Transverse colon (tissue), 4 donors: ENCODE data around the gene WBP1L. TPM values are rescaled to one million over a fixed set of nuclear protein-coding genes. Genes with fewer than 3 reads are reported as not detected.

Experiments
- DNase-seq: peaks from one replicate; pipeline ENCODE4 v3.0.0-alpha.2; 2019
- H3K27ac ChIP-seq, 4 donors: fragments of 200-600 bp; sonication (generic); 2 replicates each; pipeline ENCODE4 v1.5.1; 2016 to 2018; ENCODE audit warnings: inconsistent platforms in 4 of 4
- H3K27me3 ChIP-seq: fragments of 200-600 bp; sonication (generic); 2 replicates; pipeline ENCODE4 v1.5.1; 2017; ENCODE audit warnings: inconsistent platforms
- H3K36me3 ChIP-seq, 4 donors: fragments of 200-600 bp; sonication (generic); 2 replicates each; pipeline ENCODE4 v1.5.1; 2017 to 2019; ENCODE audit warnings: inconsistent platforms in 4 of 4
- H3K4me1 ChIP-seq, 4 donors: fragments of 200-600 bp; sonication (generic); 2 replicates each; pipeline ENCODE4 v1.5.1; 2017 to 2020; ENCODE audit warnings: inconsistent platforms in 4 of 4
- H3K4me3 ChIP-seq, 4 donors: fragments of 200-600 bp; sonication (generic); 1 replicate in 1 of 4; 2 replicates in 3 of 4; pipeline versions ENCODE4 v1.5.1 to v1.6.1; 2017 to 2019; ENCODE audit warnings: inconsistent platforms in 4 of 4
- H3K9me3 ChIP-seq, 2 donors: fragments of 200-600 bp; sonication (generic); 2 replicates each; pipeline ENCODE4 v1.5.1; 2017 to 2019; ENCODE audit warnings: inconsistent platforms in 2 of 2
- EP300 ChIP-seq: sonication (generic); formaldehyde crosslinking; IDR thresholded peaks from one replicate; pipeline ENCODE4 v1.6.1; 2017; ENCODE audit warnings: antibody characterized with exemption, low read depth
- POLR2A ChIP-seq: fragments of 450-650 bp; IDR thresholded peaks from one replicate; pipeline ENCODE4 v1.6.1; 2016; ENCODE audit warnings: antibody characterized with exemption, mild to moderate bottlenecking, moderate library complexity
- POLR2AphosphoS5 ChIP-seq, 3 donors: sonication (generic); formaldehyde crosslinking; IDR thresholded peaks; one replicate each; pipeline ENCODE4 v1.6.1; 2016; ENCODE audit warnings: antibody characterized with exemption in 3 of 3
- WGBS, 2 donors: methylation state at CpG; one replicate each; pipeline ENCODE4 v1.1.5; 2018; ENCODE audit warnings: low coverage in 1 of 2; 5-methylcytosine and 5-hydroxymethylcytosine counted together
- in situ Hi-C, 4 donors: fragments of 200-750 bp; cut with MboI; loops; one replicate each; pipeline versions ENCODE4 v1.15.0 to v1.15.1; 2017; ENCODE audit warnings: low sequenced_read_pairs in 3 of 4, low pct_ligation_motif_present in 1 of 4, low pct_unique_long_range_greater_than_20kb in 1 of 4
- intact Hi-C: fragments of 100-400 bp; cut with DNase I; formaldehyde crosslinking; loops from one replicate; pipeline ENCODE4 v1.15.1; 2023; ENCODE audit warnings: low total_unique reads
- total RNA-seq, 4 donors: library from RNA; depleted of rRNA; stranded (reverse); fragments of >200 nt; gene quantifications; one replicate each; pipeline ENCODE4 v1.1.0, GENCODE V29; 2016
- TF ChIP-seq, protein P1 (sequence below), 5 experiments: fragments of 200-600 bp in 3 of 5; fragments of 450-650 bp in 2 of 5; sonication (generic) in 3 of 5; IDR thresholded peaks; 1 replicate in 2 of 5; 2 replicates in 3 of 5; pipeline ENCODE4 v1.5.1; 2016 to 2017; ENCODE audit warnings: antibody characterized with exemption in 5 of 5, inconsistent platforms in 3 of 5, mild to moderate bottlenecking in 2 of 5, moderate library complexity in 1 of 5

WBP1L gene
- total RNA-seq, 4 donors from 2014 or later = 68.9 to 168 (median 129) TPM

DNA sequence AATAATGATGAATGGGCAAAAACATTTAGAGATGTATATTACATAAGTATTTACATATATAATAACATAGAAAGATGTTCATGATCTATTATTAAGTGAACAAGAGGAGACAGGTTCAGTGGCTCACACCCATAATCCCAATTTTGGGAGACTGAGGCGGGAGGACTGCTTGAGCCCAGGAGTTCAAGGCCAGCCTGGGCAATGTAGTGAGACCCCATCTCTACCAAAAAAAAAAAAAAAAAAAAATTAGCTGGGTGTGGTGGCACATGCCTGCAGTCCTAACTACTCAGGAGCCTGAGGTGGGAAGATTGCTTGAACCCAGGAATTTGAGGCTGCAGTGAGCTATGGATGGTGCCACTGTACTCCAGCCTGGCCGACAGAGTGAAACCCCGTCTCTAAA lies 42.0 kb upstream of the WBP1L start:
- Histone ChIP-seq H3K27me3 (no peaks in the 10 kb centered on the region), H3K4me3 (no peak overlapping the region), H3K4me1 (no peaks in the 10 kb centered on the region), H3K36me3 (peaks cover 0 to 10% (median 3%) of the 10 kb centered on the region in 4 donors), H3K27ac (no peak overlapping the region), H3K9me3 (no peaks in the 10 kb centered on the region)
- intact Hi-C loops (loop anchor here (1.0 kb wide), 1 partner anchor 36 kb away; no protein-coding TSS in a partner anchor), in situ Hi-C loops (no loop called here)
- TF ChIP-seq EP300 = no peak
- TF ChIP-seq POLR2A = no peak
- no peak for TF ChIP-seq POLR2AphosphoS5 (IDR thresholded peaks at IDR 0.05)
- TF ChIP-seq, protein P1, sequence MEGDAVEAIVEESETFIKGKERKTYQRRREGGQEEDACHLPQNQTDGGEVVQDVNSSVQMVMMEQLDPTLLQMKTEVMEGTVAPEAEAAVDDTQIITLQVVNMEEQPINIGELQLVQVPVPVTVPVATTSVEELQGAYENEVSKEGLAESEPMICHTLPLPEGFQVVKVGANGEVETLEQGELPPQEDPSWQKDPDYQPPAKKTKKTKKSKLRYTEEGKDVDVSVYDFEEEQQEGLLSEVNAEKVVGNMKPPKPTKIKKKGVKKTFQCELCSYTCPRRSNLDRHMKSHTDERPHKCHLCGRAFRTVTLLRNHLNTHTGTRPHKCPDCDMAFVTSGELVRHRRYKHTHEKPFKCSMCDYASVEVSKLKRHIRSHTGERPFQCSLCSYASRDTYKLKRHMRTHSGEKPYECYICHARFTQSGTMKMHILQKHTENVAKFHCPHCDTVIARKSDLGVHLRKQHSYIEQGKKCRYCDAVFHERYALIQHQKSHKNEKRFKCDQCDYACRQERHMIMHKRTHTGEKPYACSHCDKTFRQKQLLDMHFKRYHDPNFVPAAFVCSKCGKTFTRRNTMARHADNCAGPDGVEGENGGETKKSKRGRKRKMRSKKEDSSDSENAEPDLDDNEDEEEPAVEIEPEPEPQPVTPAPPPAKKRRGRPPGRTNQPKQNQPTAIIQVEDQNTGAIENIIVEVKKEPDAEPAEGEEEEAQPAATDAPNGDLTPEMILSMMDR (IDR thresholded peaks at IDR 0.05) = no peak
- no peak for DNase-seq
- WGBS, 2 donors = 98 to 100% methylated on average over 3 of the region's 3 CpGs

DNA sequence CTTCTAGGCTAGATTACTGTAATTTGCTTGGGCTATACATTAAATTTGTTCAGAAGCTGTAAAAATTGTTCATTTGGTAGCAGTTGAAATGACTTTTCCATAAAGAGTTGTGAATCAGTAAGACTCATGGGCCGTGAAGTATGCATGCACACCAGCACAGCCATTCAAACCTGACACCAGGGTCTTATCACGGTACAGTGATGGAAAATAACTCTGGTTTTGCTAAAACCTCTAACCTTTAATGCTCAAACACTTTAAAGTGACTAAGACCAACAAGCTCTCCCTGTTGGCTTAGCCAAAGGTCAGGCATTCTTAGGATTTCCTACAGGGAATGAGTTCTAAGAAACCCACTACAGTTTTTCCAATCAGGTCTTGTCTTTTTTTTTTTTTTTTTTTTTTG lies 41.0 kb upstream of the WBP1L start:
- 67 to 98% methylated on average over 1 to 2 of the region's 2 CpGs for WGBS, 2 donors
- Histone ChIP-seq H3K4me3 (no peak overlapping the region), H3K27me3 (no peaks in the 10 kb centered on the region), H3K9me3 (no peaks in the 10 kb centered on the region), H3K4me1 (no peaks in the 10 kb centered on the region), H3K36me3 (peaks cover 0 to 10% (median 3%) of the 10 kb centered on the region in 4 donors), H3K27ac (no peak overlapping the region)
- in situ Hi-C loops = no loop called here
- DNase-seq = no peak
- TF ChIP-seq POLR2A = no peak
- TF ChIP-seq, protein P1 (IDR thresholded peaks at IDR 0.05) = no peak
- no peak for TF ChIP-seq EP300
- TF ChIP-seq POLR2AphosphoS5 (IDR thresholded peaks at IDR 0.05) = no peak
- intact Hi-C loops = no loop called here

DNA sequence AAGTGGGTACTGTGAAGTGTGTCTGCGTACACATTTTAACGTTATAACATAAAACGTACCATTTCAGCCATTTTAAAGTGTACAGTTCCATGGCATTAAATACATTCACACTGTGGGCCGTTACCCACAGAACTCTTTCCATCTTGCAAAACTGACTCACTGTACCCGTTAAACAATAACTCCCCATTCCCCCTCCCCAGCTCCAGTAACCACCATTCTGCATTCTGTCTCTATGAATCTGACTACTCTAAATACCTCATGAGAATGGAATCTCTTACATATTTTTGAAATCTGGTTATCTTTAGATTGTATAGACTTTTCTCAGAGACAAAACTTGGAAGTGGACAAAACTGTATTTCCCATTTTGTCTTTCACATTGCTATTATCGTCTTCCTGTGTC lies 38.8 kb upstream of the WBP1L start:
- TF ChIP-seq POLR2A = no peak
- Histone ChIP-seq H3K4me3 (no peak overlapping the region), H3K4me1 (no peaks in the 10 kb centered on the region), H3K27ac (no peak overlapping the region), H3K9me3 (no peaks in the 10 kb centered on the region), H3K36me3 (no peaks in the 10 kb centered on the region), H3K27me3 (no peaks in the 10 kb centered on the region)
- intact Hi-C loops (no loop called here), in situ Hi-C loops (no loop called here)
- DNase-seq = no peak
- WGBS, 2 donors = 68 to 88% methylated on average over 3 to 6 of the region's 6 CpGs

DNA sequence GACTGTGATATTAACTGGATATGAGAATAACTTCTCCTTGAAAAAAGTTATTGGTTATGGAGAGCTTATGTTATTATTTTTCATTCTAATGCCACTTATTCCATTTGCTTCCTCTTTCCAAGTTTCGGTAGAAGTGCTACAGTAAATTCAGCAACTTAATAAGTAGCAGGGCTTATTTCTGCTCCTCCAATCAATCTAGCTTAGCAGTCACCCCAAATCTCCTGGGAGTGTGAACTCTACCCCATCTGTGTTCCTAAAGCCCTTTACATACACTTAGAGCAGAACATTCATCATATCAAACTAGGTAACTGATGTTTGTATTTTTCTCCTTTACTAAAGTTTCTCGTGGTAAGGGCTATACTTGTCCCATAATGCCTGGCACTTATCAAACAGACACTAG lies 38.2 kb upstream of the WBP1L start:
- TF ChIP-seq EP300 (no peak), POLR2AphosphoS5 (IDR thresholded peaks at IDR 0.05) (no peak), POLR2A (no peak)
- TF ChIP-seq, protein P1 (IDR thresholded peaks at IDR 0.05) = no peak
- no peak overlapping the region for H3K27ac ChIP-seq
- in situ Hi-C loops = no loop called here
- H3K9me3 ChIP-seq = no peaks in the 10 kb centered on the region
- 55 to 92% methylated on average over 2 of the region's 2 CpGs for WGBS, 2 donors
- intact Hi-C loops = no loop called here
- no peaks in the 10 kb centered on the region for H3K36me3 ChIP-seq
- DNase-seq = no peak
- no peaks in the 10 kb centered on the region for H3K27me3 ChIP-seq
- no peak overlapping the region for H3K4me3 ChIP-seq
- no peaks in the 10 kb centered on the region for H3K4me1 ChIP-seq

DNA sequence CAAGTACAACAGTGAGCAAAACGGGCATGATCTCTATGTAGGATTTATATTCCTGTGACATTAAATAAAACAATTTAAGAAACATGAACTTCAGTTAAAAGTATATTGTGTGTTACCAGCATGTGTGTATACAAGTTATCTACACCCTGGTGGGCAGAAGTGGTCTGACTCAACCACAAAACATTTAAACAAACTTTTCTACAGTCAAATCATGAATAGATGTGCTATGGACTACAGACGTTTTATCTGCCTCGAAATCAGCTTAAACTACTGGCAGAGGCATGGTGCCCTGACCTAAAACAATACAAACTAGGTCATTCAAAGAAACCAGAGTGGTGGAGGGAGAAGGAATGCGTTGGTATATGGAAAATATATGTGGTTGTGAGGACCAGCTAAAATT lies 33.1 kb upstream of the WBP1L start:
- 51 to 54% methylated on average over 4 of the region's 4 CpGs for WGBS, 2 donors
- Histone ChIP-seq H3K4me3 (no peak overlapping the region), H3K4me1 (peaks cover 0 to 17% (median 12%) of the 10 kb centered on the region in 4 donors), H3K9me3 (no peaks in the 10 kb centered on the region), H3K36me3 (no peaks in the 10 kb centered on the region), H3K27me3 (no peaks in the 10 kb centered on the region), H3K27ac (no peak overlapping the region)
- DNase-seq = no peak
- TF ChIP-seq EP300 (no peak), POLR2A (no peak), POLR2AphosphoS5 (IDR thresholded peaks at IDR 0.05) (no peak)
- TF ChIP-seq, protein P1 (IDR thresholded peaks at IDR 0.05) = no peak
- in situ Hi-C loops = no loop called here
- intact Hi-C loops = no loop called here
